ENCODE measurements around the gene SLC39A11.

Gene SLC39A11

GRCh38 chr17:72984926-72985325 lies 107.6 kb downstream of the SLC39A11 start:
- Histone ChIP-seq H3K27me3 (ENCODE audit: control insufficient read depth in 2 of 2, insufficient read depth in 2 of 2, low read length in 2 of 2) (no peaks in the 10 kb centered on the region), H3K36me3 (ENCODE audit: control insufficient read depth in 2 of 2, insufficient read depth in 2 of 2, low read length in 2 of 2) (no peaks in the 10 kb centered on the region), H3K4me1 (ENCODE audit: control insufficient read depth in 2 of 2, insufficient read depth in 2 of 2, low read length in 2 of 2) (no peaks in the 10 kb centered on the region), H3K27ac (ENCODE audit: low read depth in 2 of 2, low read length in 2 of 2) (no peak overlapping the region), H3K4me3 (ENCODE audit: low read length in 2 of 2) (no peak overlapping the region), H3K9ac (ENCODE audit: low read depth in 1 of 2, low read length in 2 of 2) (no peak overlapping the region), H3K9me3 (ENCODE audit: control insufficient read depth in 2 of 2, low read length in 2 of 2) (no peaks in the 10 kb centered on the region)

GRCh38 chr17:72984145-72984925 lies 108.2 kb downstream of the SLC39A11 start:
- Histone ChIP-seq H3K9ac (ENCODE audit: low read depth in 1 of 2, low read length in 2 of 2) (no peak overlapping the region), H3K27ac (ENCODE audit: low read depth in 2 of 2, low read length in 2 of 2) (no peak overlapping the region), H3K4me1 (ENCODE audit: control insufficient read depth in 2 of 2, insufficient read depth in 2 of 2, low read length in 2 of 2) (no peaks in the 10 kb centered on the region)

GRCh38 chr17:72982680-72983079 lies 109.8 kb downstream of the SLC39A11 start:
- H3K9me3 ChIP-seq (ENCODE audit: control insufficient read depth in 2 of 2, low read length in 2 of 2): no peaks in the 10 kb centered on the region
- H3K9ac ChIP-seq (ENCODE audit: low read depth in 1 of 2, low read length in 2 of 2): no peak overlapping the region
- no peak overlapping the region for H3K4me3 ChIP-seq (ENCODE audit: low read length in 2 of 2)
- no peaks in the 10 kb centered on the region for H3K36me3 ChIP-seq (ENCODE audit: control insufficient read depth in 2 of 2, insufficient read depth in 2 of 2, low read length in 2 of 2)
- peaks cover 4 to 5% of the 10 kb centered on the region in 2 donors for H3K4me1 ChIP-seq (ENCODE audit: control insufficient read depth in 2 of 2, insufficient read depth in 2 of 2, low read length in 2 of 2)
- no peak overlapping the region for H3K27ac ChIP-seq (ENCODE audit: low read depth in 2 of 2, low read length in 2 of 2)
- no peaks in the 10 kb centered on the region for H3K27me3 ChIP-seq (ENCODE audit: control insufficient read depth in 2 of 2, insufficient read depth in 2 of 2, low read length in 2 of 2)

More at GRCh38 chr17:72984145-72984925, 108.2 kb downstream of the SLC39A11 start:
- Histone ChIP-seq H3K36me3 (ENCODE audit: control insufficient read depth in 2 of 2, insufficient read depth in 2 of 2, low read length in 2 of 2) (no peaks in the 10 kb centered on the region), H3K4me3 (ENCODE audit: low read length in 2 of 2) (no peak overlapping the region), H3K27me3 (ENCODE audit: control insufficient read depth in 2 of 2, insufficient read depth in 2 of 2, low read length in 2 of 2) (no peaks in the 10 kb centered on the region), H3K9me3 (ENCODE audit: control insufficient read depth in 2 of 2, low read length in 2 of 2) (no peaks in the 10 kb centered on the region)

GRCh38 chr17:72978593-72979218 lies 113.8 kb downstream of the SLC39A11 start:
- Histone ChIP-seq H3K4me1 (ENCODE audit: control insufficient read depth in 2 of 2, insufficient read depth in 2 of 2, low read length in 2 of 2) (peaks cover 5 to 13% of the 10 kb centered on the region in 2 donors), H3K27me3 (ENCODE audit: control insufficient read depth in 2 of 2, insufficient read depth in 2 of 2, low read length in 2 of 2) (no peaks in the 10 kb centered on the region), H3K9ac (ENCODE audit: low read depth in 1 of 2, low read length in 2 of 2) (no peak overlapping the region), H3K9me3 (ENCODE audit: control insufficient read depth in 2 of 2, low read length in 2 of 2) (no peaks in the 10 kb centered on the region), H3K36me3 (ENCODE audit: control insufficient read depth in 2 of 2, insufficient read depth in 2 of 2, low read length in 2 of 2) (no peaks in the 10 kb centered on the region), H3K4me3 (ENCODE audit: low read length in 2 of 2) (no peak overlapping the region), H3K27ac (ENCODE audit: low read depth in 2 of 2, low read length in 2 of 2) (no peak overlapping the region)

- H3K9me3 ChIP-seq (ENCODE audit: control insufficient read depth in 2 of 2, low read length in 2 of 2): no peaks in the 10 kb centered on the region
- no peaks in the 10 kb centered on the region for H3K36me3 ChIP-seq (ENCODE audit: control insufficient read depth in 2 of 2, insufficient read depth in 2 of 2, low read length in 2 of 2)
- no peaks in the 10 kb centered on the region for H3K27me3 ChIP-seq (ENCODE audit: control insufficient read depth in 2 of 2, insufficient read depth in 2 of 2, low read length in 2 of 2)
- no peak overlapping the region for H3K9ac ChIP-seq (ENCODE audit: low read depth in 1 of 2, low read length in 2 of 2)
- peak overlapping the region in 1 of 2 donors; percentile 34 for H3K27ac ChIP-seq (ENCODE audit: low read depth in 2 of 2, low read length in 2 of 2)
- peaks cover 5 to 13% of the 10 kb centered on the region in 2 donors for H3K4me1 ChIP-seq (ENCODE audit: control insufficient read depth in 2 of 2, insufficient read depth in 2 of 2, low read length in 2 of 2)
- no peak overlapping the region for H3K4me3 ChIP-seq (ENCODE audit: low read length in 2 of 2)
Observed at GRCh38 chr17:72977771-72978417, 114.6 kb downstream of the SLC39A11 start.

GRCh38 chr17:72976971-72977770 lies 115.3 kb downstream of the SLC39A11 start:
- H3K27me3 ChIP-seq (ENCODE audit: control insufficient read depth in 2 of 2, insufficient read depth in 2 of 2, low read length in 2 of 2): no peaks in the 10 kb centered on the region
- H3K9ac ChIP-seq (ENCODE audit: low read depth in 1 of 2, low read length in 2 of 2): peak overlapping the region in 1 of 2 donors; percentile 9
- H3K9me3 ChIP-seq (ENCODE audit: control insufficient read depth in 2 of 2, low read length in 2 of 2): no peaks in the 10 kb centered on the region
- peak overlapping the region; percentile 11 to 34 for H3K27ac ChIP-seq (ENCODE audit: low read depth in 2 of 2, low read length in 2 of 2)
- no peaks in the 10 kb centered on the region for H3K36me3 ChIP-seq (ENCODE audit: control insufficient read depth in 2 of 2, insufficient read depth in 2 of 2, low read length in 2 of 2)
- no peak overlapping the region for H3K4me3 ChIP-seq (ENCODE audit: low read length in 2 of 2)
- H3K4me1 ChIP-seq (ENCODE audit: control insufficient read depth in 2 of 2, insufficient read depth in 2 of 2, low read length in 2 of 2): peaks cover 5 to 13% of the 10 kb centered on the region in 2 donors

GRCh38 chr17:72975509-72975908 lies 117.0 kb downstream of the SLC39A11 start:
- Histone ChIP-seq H3K9me3 (ENCODE audit: control insufficient read depth in 2 of 2, low read length in 2 of 2) (no peaks in the 10 kb centered on the region), H3K9ac (ENCODE audit: low read depth in 1 of 2, low read length in 2 of 2) (no peak overlapping the region), H3K27me3 (ENCODE audit: control insufficient read depth in 2 of 2, insufficient read depth in 2 of 2, low read length in 2 of 2) (peaks cover 0 to 3% of the 10 kb centered on the region in 2 donors), H3K27ac (ENCODE audit: low read depth in 2 of 2, low read length in 2 of 2) (no peak overlapping the region), H3K36me3 (ENCODE audit: control insufficient read depth in 2 of 2, insufficient read depth in 2 of 2, low read length in 2 of 2) (no peaks in the 10 kb centered on the region), H3K4me1 (ENCODE audit: control insufficient read depth in 2 of 2, insufficient read depth in 2 of 2, low read length in 2 of 2) (peaks cover 5 to 13% of the 10 kb centered on the region in 2 donors), H3K4me3 (ENCODE audit: low read length in 2 of 2) (no peak overlapping the region)

- H3K9me3 ChIP-seq (ENCODE audit: control insufficient read depth in 2 of 2, low read length in 2 of 2): no peaks in the 10 kb centered on the region
- H3K9ac ChIP-seq (ENCODE audit: low read depth in 1 of 2, low read length in 2 of 2): no peak overlapping the region
- H3K36me3 ChIP-seq (ENCODE audit: control insufficient read depth in 2 of 2, insufficient read depth in 2 of 2, low read length in 2 of 2): no peaks in the 10 kb centered on the region
- no peak overlapping the region for H3K4me3 ChIP-seq (ENCODE audit: low read length in 2 of 2)
- no peak overlapping the region for H3K27ac ChIP-seq (ENCODE audit: low read depth in 2 of 2, low read length in 2 of 2)
- peaks cover 5 to 13% of the 10 kb centered on the region in 2 donors for H3K4me1 ChIP-seq (ENCODE audit: control insufficient read depth in 2 of 2, insufficient read depth in 2 of 2, low read length in 2 of 2)
- peaks cover 0 to 6% of the 10 kb centered on the region in 2 donors for H3K27me3 ChIP-seq (ENCODE audit: control insufficient read depth in 2 of 2, insufficient read depth in 2 of 2, low read length in 2 of 2)
Observed at GRCh38 chr17:72974605-72975232, 117.8 kb downstream of the SLC39A11 start.

GRCh38 chr17:72972263-72972951 lies 120.1 kb downstream of the SLC39A11 start:
- Histone ChIP-seq H3K27ac (ENCODE audit: low read depth in 2 of 2, low read length in 2 of 2) (no peak overlapping the region), H3K9me3 (ENCODE audit: control insufficient read depth in 2 of 2, low read length in 2 of 2) (no peaks in the 10 kb centered on the region), H3K27me3 (ENCODE audit: control insufficient read depth in 2 of 2, insufficient read depth in 2 of 2, low read length in 2 of 2) (peaks cover 0 to 6% of the 10 kb centered on the region in 2 donors), H3K9ac (ENCODE audit: low read depth in 1 of 2, low read length in 2 of 2) (no peak overlapping the region), H3K36me3 (ENCODE audit: control insufficient read depth in 2 of 2, insufficient read depth in 2 of 2, low read length in 2 of 2) (no peaks in the 10 kb centered on the region), H3K4me3 (ENCODE audit: low read length in 2 of 2) (no peak overlapping the region), H3K4me1 (ENCODE audit: control insufficient read depth in 2 of 2, insufficient read depth in 2 of 2, low read length in 2 of 2) (peaks cover 0 to 7% of the 10 kb centered on the region in 2 donors)

Measured in mucosa of rectum (tissue), 2 donors.